Left hindlimb (tissue), 1 donor: ENCODE data around the gene SLC8B1.

ENCODE experiments used
- DNase-seq: peaks from one replicate; pipeline ENCODE4 v3.0.0-alpha.2; 2018

SLC8B1 gene

GRCh38 chr12:113334786-113335539 is at the start of gene SLC8B1:
SLC8B1 (minus strand) TSS chr12:113335109; CDS start chr12:113332878, 2,231 bp downstream.
- DNase-seq: peak; percentile 90

- DNase-seq: no peak
Measured at GRCh38 chr12:113382206-113382605, 47.3 kb upstream of the SLC8B1 start.

DNA sequence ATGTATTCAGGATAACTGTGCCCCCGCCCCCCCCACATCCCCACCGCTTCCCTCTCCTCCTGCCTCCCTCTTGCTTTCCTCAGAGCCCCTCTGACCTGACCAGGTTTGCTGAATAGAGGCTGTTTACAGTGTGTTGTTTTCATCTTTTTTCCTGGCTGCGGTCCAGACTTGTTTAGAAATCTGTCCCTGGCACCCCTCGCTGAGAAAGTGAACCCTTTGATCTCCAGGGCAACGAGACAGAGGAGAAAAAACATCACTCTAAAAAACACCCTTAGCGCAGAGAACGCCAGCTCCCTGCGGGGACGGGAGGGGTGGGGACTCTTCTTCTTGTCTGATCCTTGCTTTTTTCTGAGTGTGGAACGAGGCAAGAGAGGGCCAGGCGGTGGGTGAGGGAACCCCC is 46.3 kb upstream of the SLC8B1 start:
- no peak for DNase-seq

DNA sequence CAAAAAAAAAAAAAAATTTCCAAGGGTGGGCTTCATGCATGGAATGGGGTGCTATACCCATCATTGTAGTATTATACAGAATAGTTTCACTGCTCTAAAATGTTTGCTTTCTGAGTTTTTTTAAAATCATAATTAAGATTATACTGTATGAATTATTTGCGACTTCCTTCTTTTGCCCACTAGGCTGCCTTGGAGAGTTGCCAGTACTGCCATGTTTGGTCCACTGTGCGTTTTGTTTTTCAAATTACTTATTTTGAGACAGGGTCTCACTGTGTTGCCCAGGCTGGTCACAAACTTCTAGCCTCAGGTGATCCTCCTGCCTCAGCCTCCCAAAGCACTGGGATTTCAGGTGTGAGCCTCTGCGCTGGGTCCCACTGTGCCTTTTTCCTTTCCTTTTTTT is 43.4 kb upstream of the SLC8B1 start:
- no peak for DNase-seq

DNA sequence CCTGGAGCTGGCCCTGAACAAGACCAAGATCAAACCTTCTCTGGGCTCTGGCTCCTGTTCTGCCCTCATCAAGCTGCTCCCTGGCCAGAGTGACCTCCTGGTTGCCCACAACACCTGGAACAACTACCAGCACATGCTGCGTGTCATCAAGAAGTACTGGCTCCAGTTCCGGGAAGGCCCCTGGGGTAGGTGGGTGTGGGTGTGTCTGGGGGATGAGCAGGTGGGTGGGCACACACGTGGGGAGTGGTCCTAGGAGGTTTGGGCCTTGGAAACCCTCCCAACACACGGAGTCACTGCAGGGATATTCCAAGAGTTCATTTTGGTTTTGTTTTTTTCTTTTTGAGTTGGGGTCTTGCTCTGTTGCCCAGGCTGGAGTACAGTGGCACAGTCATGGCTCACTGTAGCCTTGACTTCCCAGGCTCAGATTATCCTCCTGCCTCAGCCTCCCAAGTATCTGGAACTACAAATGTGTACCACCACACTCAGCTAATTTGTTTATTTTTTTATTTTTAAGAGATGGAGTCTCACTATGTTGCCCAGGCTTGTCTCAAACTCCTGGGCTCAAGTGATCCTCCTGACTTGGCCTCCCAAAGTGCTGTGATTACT is 40.0 kb upstream of the SLC8B1 start:
- no peak for DNase-seq

GRCh38 chr12:113373969-113374368 is 39.1 kb upstream of the SLC8B1 start:
- DNase-seq: no peak

- no peak for DNase-seq
Measured at GRCh38 chr12:113373440-113373839, 38.5 kb upstream of the SLC8B1 start.

DNA sequence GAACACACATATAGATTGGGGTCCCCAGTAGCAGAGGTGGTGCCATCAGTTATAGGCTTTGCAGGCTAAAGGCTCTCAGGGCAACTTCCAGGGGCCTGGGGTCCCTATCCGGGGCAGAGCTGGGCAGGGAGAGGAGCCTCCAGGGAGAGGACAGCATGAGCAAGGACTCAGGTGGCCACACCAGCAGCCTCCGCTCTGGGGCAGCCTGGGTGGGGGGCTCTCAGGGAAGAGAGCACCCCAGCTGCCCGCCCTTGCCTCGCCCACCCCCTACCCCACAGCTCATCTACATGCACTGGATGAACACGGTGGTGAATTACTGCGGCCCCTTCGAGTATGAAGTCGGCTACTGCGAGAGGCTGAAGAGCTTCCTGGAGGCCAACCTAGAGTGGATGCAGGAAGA is 37.5 kb upstream of the SLC8B1 start:
- DNase-seq: no peak

- DNase-seq: no peak
Measured at GRCh38 chr12:113371808-113372207, 36.9 kb upstream of the SLC8B1 start.

DNA sequence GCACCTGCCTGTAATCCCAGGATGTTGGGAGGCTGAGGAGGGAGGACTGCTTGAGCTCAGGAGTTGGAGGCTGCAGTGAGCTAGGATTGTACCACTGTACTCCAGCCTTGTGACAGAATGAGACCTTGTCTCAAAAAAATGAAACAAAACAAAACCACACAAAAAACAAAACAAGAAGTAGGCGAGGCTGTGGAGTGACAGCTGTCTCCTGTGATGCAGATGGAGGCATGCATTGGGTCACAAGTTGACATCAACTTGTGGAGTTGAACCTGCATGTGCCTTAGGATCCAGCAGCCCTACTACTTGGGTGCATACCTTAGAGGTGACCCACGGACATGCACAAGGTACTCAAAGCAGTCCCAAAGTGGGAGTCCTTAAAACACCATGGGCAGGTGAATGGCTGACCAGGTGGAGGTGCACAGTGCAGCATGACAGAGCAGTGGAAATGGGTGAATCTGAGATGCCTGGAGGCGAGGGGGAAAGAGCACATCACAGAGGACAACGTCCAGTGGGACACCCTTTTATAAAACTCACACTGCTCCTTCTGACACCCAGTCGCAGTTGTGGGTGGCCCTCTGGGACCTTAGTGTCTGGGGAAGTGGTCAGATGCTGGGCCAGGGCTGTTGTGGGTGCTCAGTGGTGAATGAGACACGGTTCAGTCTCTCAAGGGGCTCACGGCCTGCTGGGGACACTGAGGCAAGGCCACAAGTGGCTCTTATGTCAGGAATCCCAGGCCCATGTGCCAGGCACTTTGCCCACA is 36.2 kb upstream of the SLC8B1 start:
- DNase-seq: no peak

GRCh38 chr12:113369391-113369985 is 34.6 kb upstream of the SLC8B1 start:
- DNase-seq: no peak

DNA sequence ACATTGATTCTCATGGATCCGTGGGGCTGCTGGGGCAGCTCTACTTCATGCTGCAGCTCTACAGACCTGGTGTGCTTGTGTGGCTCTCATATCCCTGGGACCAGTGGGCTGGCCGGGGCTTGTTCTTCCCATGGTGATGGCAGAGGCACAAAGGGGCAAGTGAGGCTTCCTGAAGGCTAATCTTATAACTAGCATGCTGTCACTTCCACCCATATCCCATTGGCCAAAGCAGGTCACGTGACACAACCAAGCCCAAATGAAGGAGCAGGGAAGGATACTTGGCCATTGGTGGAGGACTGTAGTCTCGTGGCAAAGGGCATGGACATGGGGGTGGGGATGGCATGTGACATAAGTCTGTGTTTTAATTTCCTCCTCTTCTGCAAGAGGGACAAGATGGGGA is 33.4 kb upstream of the SLC8B1 start:
- DNase-seq: no peak

- no peak for DNase-seq
Measured at GRCh38 chr12:113366827-113367226, 31.9 kb upstream of the SLC8B1 start.

- no peak for DNase-seq
Measured at GRCh38 chr12:113365639-113366395, 30.9 kb upstream of the SLC8B1 start.

DNA sequence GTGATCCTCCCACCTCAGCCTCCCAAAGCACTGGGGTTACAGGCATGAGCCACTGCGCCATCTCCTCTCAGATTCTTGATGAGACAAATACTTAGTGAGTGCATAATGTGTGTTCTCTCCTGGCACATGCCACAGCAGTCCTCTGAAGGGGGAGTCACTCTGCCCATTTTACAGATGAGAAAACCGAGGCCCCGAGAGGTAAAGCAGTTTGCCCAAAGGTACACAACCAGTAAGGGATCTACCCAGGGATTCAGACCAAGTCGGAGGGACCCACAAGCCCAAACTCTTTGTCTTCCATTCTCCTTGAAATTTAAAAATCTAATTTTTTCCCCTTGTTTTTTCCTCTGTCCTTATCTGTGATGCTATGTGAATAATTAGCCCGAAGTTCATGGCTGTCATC is 29.8 kb upstream of the SLC8B1 start:
- no peak for DNase-seq

DNA sequence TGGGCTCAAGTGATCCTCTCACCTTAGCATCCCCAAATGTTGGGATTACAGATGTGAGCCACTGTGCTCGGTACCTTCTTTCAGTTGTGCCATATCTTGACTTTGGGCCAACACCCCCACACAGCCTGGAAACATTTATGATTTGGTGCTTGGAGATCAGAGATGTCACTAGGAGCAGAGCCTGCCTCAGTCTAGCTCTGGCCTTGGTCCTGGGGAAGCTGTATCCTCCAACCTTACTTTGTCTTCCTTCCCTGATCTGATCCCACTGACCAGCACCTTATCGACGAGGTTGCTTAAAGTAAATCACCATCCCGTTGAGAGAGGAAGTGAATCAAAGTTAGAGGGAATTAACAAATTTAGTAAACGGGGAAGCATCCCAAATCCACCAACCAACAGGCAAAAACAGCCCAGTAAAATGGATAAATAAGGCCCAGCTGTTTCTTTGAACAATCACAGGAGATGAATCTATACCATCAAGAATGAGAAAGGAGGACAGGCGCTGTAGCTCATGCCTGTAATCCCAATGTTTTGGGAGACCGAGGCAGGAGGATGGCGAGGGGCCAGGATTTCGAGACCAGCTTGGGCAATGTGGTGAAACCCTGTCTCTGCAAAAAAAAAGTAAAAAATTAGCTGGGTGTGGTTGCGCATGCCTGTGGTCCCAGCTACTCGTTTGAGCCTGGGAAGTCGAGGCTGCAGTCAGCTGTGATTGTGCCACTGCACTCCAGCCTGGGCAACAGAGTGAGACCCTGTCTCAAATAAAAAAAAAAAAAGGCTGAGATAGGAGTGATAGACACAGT is 26.9 kb upstream of the SLC8B1 start:
- DNase-seq: no peak

DNA sequence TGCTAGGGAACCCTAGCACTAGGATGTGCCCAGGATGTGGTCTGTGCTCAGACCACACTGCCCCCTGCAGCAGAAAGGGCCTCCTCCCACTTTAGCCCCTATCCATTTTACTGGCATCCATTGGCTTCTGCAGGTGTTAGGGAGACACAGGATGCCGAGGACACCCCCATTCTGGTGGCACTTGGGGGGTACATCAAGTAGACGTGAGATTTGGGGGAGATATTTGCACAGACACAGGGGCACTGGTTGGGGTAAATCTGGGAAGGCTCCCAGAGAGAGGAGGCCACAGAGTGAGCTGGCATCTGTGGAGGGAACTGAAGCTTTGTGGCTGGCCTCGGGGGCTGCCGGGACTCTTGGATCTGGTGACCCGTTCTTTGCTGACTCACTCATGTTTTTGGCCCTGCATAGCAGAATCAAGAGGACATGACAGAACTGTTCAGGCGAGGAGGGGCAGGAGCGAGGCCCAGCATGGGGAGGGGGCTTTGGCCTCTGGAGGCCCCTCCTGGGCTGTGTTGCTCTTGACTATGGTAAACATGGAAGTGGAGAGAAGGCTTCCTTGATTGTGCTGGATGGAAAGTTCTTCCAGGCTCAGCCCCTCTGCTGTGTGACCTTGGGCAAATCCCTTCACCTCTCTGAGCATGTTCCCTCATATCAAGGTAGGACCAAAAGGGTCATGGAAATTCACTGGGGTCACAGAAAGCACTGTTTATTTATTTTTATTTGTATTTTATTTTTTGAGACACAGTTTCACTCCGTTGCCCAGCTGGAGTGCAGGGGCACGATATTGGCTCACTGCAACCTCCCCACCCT is 25.2 kb upstream of the SLC8B1 start:
- no peak for DNase-seq

- no peak for DNase-seq
Measured at GRCh38 chr12:113359133-113359938, 24.4 kb upstream of the SLC8B1 start.

GRCh38 chr12:113358381-113359132 is 23.6 kb upstream of the SLC8B1 start, which contains the start of gene PLBD2:
PLBD2 (plus strand) TSS chr12:113358587; CDS start chr12:113358601, 14 bp downstream.
- DNase-seq: peak; percentile 95
